ENCODE results near the gene UHRF2.
"Not testable (repeated sequence)": the region's sequence is repeated elsewhere in the genome, so short reads cannot be mapped to it uniquely, and the experiment has no call there.

The UHRF2 gene

GRCh38 chr9:6535594-6535993, 122.6 kb downstream of the UHRF2 start:
- TF ChIP-seq CTCF (conservative IDR thresholded peaks at IDR 0.05; ENCODE audit: control insufficient read depth, insufficient read depth, low read depth, low read length) = no peak
- H3K4me3 ChIP-seq (ENCODE audit: control insufficient read depth, low read depth, low read length) = no peak overlapping the region
- no peak for DNase-seq (ENCODE audit: low read depth)

GRCh38 chr9:6538666-6539071, 125.7 kb downstream of the UHRF2 start:
- H3K4me3 ChIP-seq (ENCODE audit: control insufficient read depth, low read depth, low read length) = no peak overlapping the region
- no peak for TF ChIP-seq CTCF (conservative IDR thresholded peaks at IDR 0.05; ENCODE audit: control insufficient read depth, insufficient read depth, low read depth, low read length)
- peak; percentile 64 for DNase-seq (ENCODE audit: low read depth)

- not testable (repeated sequence) for DNase-seq (ENCODE audit: low read depth); H3K4me3 ChIP-seq (ENCODE audit: control insufficient read depth, low read depth, low read length)
Observed at GRCh38 chr9:6542617-6543016, 129.6 kb downstream of the UHRF2 start.

- no peak for TF ChIP-seq CTCF (conservative IDR thresholded peaks at IDR 0.05; ENCODE audit: control insufficient read depth, insufficient read depth, low read depth, low read length)
- no peak for DNase-seq (ENCODE audit: low read depth)
- no peak overlapping the region for H3K4me3 ChIP-seq (ENCODE audit: control insufficient read depth, low read depth, low read length)
Observed at GRCh38 chr9:6543204-6543603, 130.2 kb downstream of the UHRF2 start.

GRCh38 chr9:6545017-6545691, 132.2 kb downstream of the UHRF2 start:
- no peak for TF ChIP-seq CTCF (conservative IDR thresholded peaks at IDR 0.05; ENCODE audit: control insufficient read depth, insufficient read depth, low read depth, low read length)
- no peak overlapping the region for H3K4me3 ChIP-seq (ENCODE audit: control insufficient read depth, low read depth, low read length)
- DNase-seq (ENCODE audit: low read depth) = peak; percentile 25

GRCh38 chr9:6549106-6549800, 136.3 kb downstream of the UHRF2 start:
- DNase-seq (ENCODE audit: low read depth) = no peak
- TF ChIP-seq CTCF (conservative IDR thresholded peaks at IDR 0.05; ENCODE audit: control insufficient read depth, insufficient read depth, low read depth, low read length) = no peak
- H3K4me3 ChIP-seq (ENCODE audit: control insufficient read depth, low read depth, low read length) = no peak overlapping the region

- DNase-seq (ENCODE audit: low read depth) = no peak
- TF ChIP-seq CTCF (conservative IDR thresholded peaks at IDR 0.05; ENCODE audit: control insufficient read depth, insufficient read depth, low read depth, low read length) = no peak
- no peak overlapping the region for H3K4me3 ChIP-seq (ENCODE audit: control insufficient read depth, low read depth, low read length)
Observed at GRCh38 chr9:6551136-6551535, 138.1 kb downstream of the UHRF2 start.
